Hepatocyte (in vitro differentiated cells): ENCODE data around the gene TRIM31.

Source experiments
- EZH2 ChIP-seq: fragments of 200-600 bp; sonication (generic); IDR thresholded peaks from 2 replicates; pipeline ENCODE4 v1.6.1; 2016; ENCODE audit warnings: antibody characterized with exemption, mild to moderate bottlenecking, borderline replicate concordance
- TF ChIP-seq, protein P1 (sequence below): fragments of 200-600 bp; sonication (generic); IDR thresholded peaks from 2 replicates; pipeline ENCODE4 v1.5.1; 2016; ENCODE audit warnings: antibody characterized with exemption, mild to moderate bottlenecking; ENCODE audit not compliant: poor library complexity

DNA sequence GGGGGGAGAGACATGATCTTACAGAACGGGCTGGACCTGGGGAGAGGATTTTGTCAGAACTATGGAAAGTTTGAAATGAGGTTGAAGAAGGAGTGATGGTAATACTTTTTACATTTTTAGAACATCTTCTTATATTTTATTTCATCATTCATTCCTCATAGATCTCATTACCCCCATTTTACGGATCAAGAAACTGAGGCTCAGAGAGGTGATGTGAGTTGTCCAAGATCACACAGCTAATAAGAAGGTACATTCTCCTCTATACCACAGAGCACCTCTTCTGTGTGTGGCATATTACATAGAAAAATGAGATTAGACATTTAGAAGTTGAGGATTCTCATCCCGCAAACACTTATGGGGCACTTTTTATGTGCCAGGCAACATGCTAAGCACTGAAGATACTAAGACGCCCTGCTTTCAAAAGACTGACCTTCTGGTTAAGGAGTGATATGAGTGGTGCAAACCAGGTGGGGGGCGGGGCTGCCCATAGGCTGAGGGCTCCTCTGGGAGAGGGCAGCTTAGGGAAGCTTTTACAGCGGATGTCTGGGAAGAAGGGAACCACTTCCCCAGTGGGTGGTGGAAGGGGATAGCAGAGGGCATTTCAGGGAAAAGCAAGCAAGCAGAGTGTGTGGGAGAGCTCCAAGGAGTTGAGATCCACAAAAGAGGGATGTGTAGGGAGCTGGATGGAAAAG lies 19.9 kb downstream of the TRIM31 start:
- TF ChIP-seq, protein P1, sequence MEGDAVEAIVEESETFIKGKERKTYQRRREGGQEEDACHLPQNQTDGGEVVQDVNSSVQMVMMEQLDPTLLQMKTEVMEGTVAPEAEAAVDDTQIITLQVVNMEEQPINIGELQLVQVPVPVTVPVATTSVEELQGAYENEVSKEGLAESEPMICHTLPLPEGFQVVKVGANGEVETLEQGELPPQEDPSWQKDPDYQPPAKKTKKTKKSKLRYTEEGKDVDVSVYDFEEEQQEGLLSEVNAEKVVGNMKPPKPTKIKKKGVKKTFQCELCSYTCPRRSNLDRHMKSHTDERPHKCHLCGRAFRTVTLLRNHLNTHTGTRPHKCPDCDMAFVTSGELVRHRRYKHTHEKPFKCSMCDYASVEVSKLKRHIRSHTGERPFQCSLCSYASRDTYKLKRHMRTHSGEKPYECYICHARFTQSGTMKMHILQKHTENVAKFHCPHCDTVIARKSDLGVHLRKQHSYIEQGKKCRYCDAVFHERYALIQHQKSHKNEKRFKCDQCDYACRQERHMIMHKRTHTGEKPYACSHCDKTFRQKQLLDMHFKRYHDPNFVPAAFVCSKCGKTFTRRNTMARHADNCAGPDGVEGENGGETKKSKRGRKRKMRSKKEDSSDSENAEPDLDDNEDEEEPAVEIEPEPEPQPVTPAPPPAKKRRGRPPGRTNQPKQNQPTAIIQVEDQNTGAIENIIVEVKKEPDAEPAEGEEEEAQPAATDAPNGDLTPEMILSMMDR: no peak
- no peak for TF ChIP-seq EZH2
